ENCODE data around the gene POLR2J.
"Not testable (repeated sequence)": the region's sequence is repeated elsewhere in the genome, so short reads cannot be mapped to it uniquely, and the experiment has no call there.

The POLR2J gene

GRCh38 chr7:102507410-102508088 is 28.8 kb upstream of the POLR2J start:
- not testable (repeated sequence) for H3K27me3 Mint-ChIP-seq (ENCODE audit: low read depth, poor library complexity); DNase-seq; H3K4me3 Mint-ChIP-seq; H3K4me1 Mint-ChIP-seq; H3K27ac Mint-ChIP-seq; H3K9me3 Mint-ChIP-seq; H3K36me3 Mint-ChIP-seq (ENCODE audit: low read depth)

- not testable (repeated sequence) for DNase-seq, H3K4me3 Mint-ChIP-seq
Measured at GRCh38 chr7:102505298-102506185, 26.8 kb upstream of the POLR2J start.

GRCh38 chr7:102503141-102503540 is 24.4 kb upstream of the POLR2J start:
- H3K9me3 Mint-ChIP-seq; DNase-seq; H3K4me1 Mint-ChIP-seq; H3K36me3 Mint-ChIP-seq (ENCODE audit: low read depth); H3K27ac Mint-ChIP-seq; H3K27me3 Mint-ChIP-seq (ENCODE audit: low read depth, poor library complexity); H3K4me3 Mint-ChIP-seq: not testable (repeated sequence)

More at GRCh38 chr7:102505298-102506185, 26.8 kb upstream of the POLR2J start:
- H3K27me3 Mint-ChIP-seq (ENCODE audit: low read depth, poor library complexity); H3K27ac Mint-ChIP-seq; H3K4me1 Mint-ChIP-seq; H3K9me3 Mint-ChIP-seq; H3K36me3 Mint-ChIP-seq (ENCODE audit: low read depth): not testable (repeated sequence)

GRCh38 chr7:102498321-102498720 is 19.6 kb upstream of the POLR2J start:
- not testable (repeated sequence) for H3K27ac Mint-ChIP-seq; H3K9me3 Mint-ChIP-seq; H3K4me3 Mint-ChIP-seq; H3K27me3 Mint-ChIP-seq (ENCODE audit: low read depth, poor library complexity); DNase-seq; H3K4me1 Mint-ChIP-seq; H3K36me3 Mint-ChIP-seq (ENCODE audit: low read depth)

- H3K27ac Mint-ChIP-seq; H3K4me1 Mint-ChIP-seq; H3K4me3 Mint-ChIP-seq; H3K27me3 Mint-ChIP-seq (ENCODE audit: low read depth, poor library complexity); H3K36me3 Mint-ChIP-seq (ENCODE audit: low read depth); H3K9me3 Mint-ChIP-seq; DNase-seq: not testable (repeated sequence)
Measured at GRCh38 chr7:102497308-102497707, 18.6 kb upstream of the POLR2J start.

- not testable (repeated sequence) for DNase-seq; H3K27ac Mint-ChIP-seq; H3K4me1 Mint-ChIP-seq; H3K9me3 Mint-ChIP-seq; H3K4me3 Mint-ChIP-seq; H3K27me3 Mint-ChIP-seq (ENCODE audit: low read depth, poor library complexity); H3K36me3 Mint-ChIP-seq (ENCODE audit: low read depth)
Measured at GRCh38 chr7:102496861-102497260, 18.1 kb upstream of the POLR2J start.

GRCh38 chr7:102494473-102495149 is 15.9 kb upstream of the POLR2J start:
- not testable (repeated sequence) for H3K4me1 Mint-ChIP-seq; H3K9me3 Mint-ChIP-seq; H3K36me3 Mint-ChIP-seq (ENCODE audit: low read depth); H3K27ac Mint-ChIP-seq; DNase-seq; H3K4me3 Mint-ChIP-seq; H3K27me3 Mint-ChIP-seq (ENCODE audit: low read depth, poor library complexity)

GRCh38 chr7:102494026-102494425 is 15.3 kb upstream of the POLR2J start:
- H3K36me3 Mint-ChIP-seq (ENCODE audit: low read depth); H3K4me1 Mint-ChIP-seq; H3K27ac Mint-ChIP-seq; H3K4me3 Mint-ChIP-seq; H3K27me3 Mint-ChIP-seq (ENCODE audit: low read depth, poor library complexity); DNase-seq; H3K9me3 Mint-ChIP-seq: not testable (repeated sequence)

GRCh38 chr7:102493220-102493935 is 14.7 kb upstream of the POLR2J start:
- not testable (repeated sequence) for H3K36me3 Mint-ChIP-seq (ENCODE audit: low read depth); H3K9me3 Mint-ChIP-seq; DNase-seq; H3K27ac Mint-ChIP-seq; H3K27me3 Mint-ChIP-seq (ENCODE audit: low read depth, poor library complexity); H3K4me3 Mint-ChIP-seq; H3K4me1 Mint-ChIP-seq

- not testable (repeated sequence) for H3K4me1 Mint-ChIP-seq; H3K27me3 Mint-ChIP-seq (ENCODE audit: low read depth, poor library complexity); H3K9me3 Mint-ChIP-seq; H3K27ac Mint-ChIP-seq; H3K4me3 Mint-ChIP-seq; H3K36me3 Mint-ChIP-seq (ENCODE audit: low read depth)
- DNase-seq: peak; percentile 80
Measured at GRCh38 chr7:102490529-102491075, 11.9 kb upstream of the POLR2J start.

GRCh38 chr7:102484317-102484716 is 5.6 kb upstream of the POLR2J start:
- not testable (repeated sequence) for H3K27me3 Mint-ChIP-seq (ENCODE audit: low read depth, poor library complexity); DNase-seq; H3K36me3 Mint-ChIP-seq (ENCODE audit: low read depth); H3K4me1 Mint-ChIP-seq; H3K4me3 Mint-ChIP-seq; H3K9me3 Mint-ChIP-seq; H3K27ac Mint-ChIP-seq

- H3K36me3 Mint-ChIP-seq (ENCODE audit: low read depth); H3K4me3 Mint-ChIP-seq; DNase-seq; H3K4me1 Mint-ChIP-seq; H3K27me3 Mint-ChIP-seq (ENCODE audit: low read depth, poor library complexity); H3K27ac Mint-ChIP-seq; H3K9me3 Mint-ChIP-seq: not testable (repeated sequence)
Measured at GRCh38 chr7:102481962-102482361, 3.2 kb upstream of the POLR2J start.

- H3K27ac Mint-ChIP-seq: peak overlapping the region; percentile 50
- peak; percentile 66 for DNase-seq
- H3K4me1 Mint-ChIP-seq; H3K4me3 Mint-ChIP-seq; H3K9me3 Mint-ChIP-seq; H3K27me3 Mint-ChIP-seq (ENCODE audit: low read depth, poor library complexity); H3K36me3 Mint-ChIP-seq (ENCODE audit: low read depth): not testable (repeated sequence)
Measured at GRCh38 chr7:102479982-102480637, 1.4 kb upstream of the POLR2J start.

All from nephron progenitor cell (in vitro differentiated cells).